ENCODE measurements around the gene ALG3.
A peak's percentile ranks its signal among the peaks of the same experiment; 100 is the strongest.

ALG3 gene

GRCh38 chr3:184259878-184260723 lies 11.3 kb upstream of the ALG3 start:
- DNase-seq = no peak

- no peak for DNase-seq
These were observed 10.7 kb upstream of the ALG3 start for GRCh38 chr3:184259396-184259877.

GRCh38 chr3:184258926-184259325 lies 10.2 kb upstream of the ALG3 start:
- no peak for DNase-seq

GRCh38 chr3:184257083-184257915 lies 8.5 kb upstream of the ALG3 start:
- no peak for DNase-seq

GRCh38 chr3:184255291-184256039 lies 6.7 kb upstream of the ALG3 start:
- no peak for DNase-seq

- peak; percentile 94 for DNase-seq
These were observed 1.5 kb upstream of the ALG3 start for GRCh38 chr3:184250167-184250828.

GRCh38 chr3:184249412-184250166 lies 827 bp upstream of the ALG3 start, which contains the start of gene EEF1AKMT4:
Gene EEF1AKMT4, plus strand, starts transcription at chr3:184249672. Its CDS starts 23 bp downstream, at chr3:184249695.
- peak; percentile 100 for DNase-seq

GRCh38 chr3:184242297-184242685 lies 6.5 kb downstream of the ALG3 start:
- no peak for DNase-seq

- DNase-seq = peak; percentile 18
These were observed 7.1 kb downstream of the ALG3 start for GRCh38 chr3:184241447-184242296.

GRCh38 chr3:184241141-184241446 lies 7.7 kb downstream of the ALG3 start:
- no peak for DNase-seq

- DNase-seq = no peak
These were observed 8.2 kb downstream of the ALG3 start for GRCh38 chr3:184240384-184241140.

GRCh38 chr3:184239708-184240107 lies 9.1 kb downstream of the ALG3 start:
- no peak for DNase-seq

- no peak for DNase-seq
These were observed 9.5 kb downstream of the ALG3 start for GRCh38 chr3:184239221-184239620.

- no peak for DNase-seq
These were observed 10.4 kb downstream of the ALG3 start for GRCh38 chr3:184238246-184238818.

GRCh38 chr3:184237807-184238206 lies 11.0 kb downstream of the ALG3 start:
- DNase-seq = no peak

GRCh38 chr3:184237211-184237610 lies 11.6 kb downstream of the ALG3 start:
- DNase-seq = no peak

GRCh38 chr3:184236636-184237035 lies 12.1 kb downstream of the ALG3 start:
- DNase-seq = no peak

GRCh38 chr3:184236033-184236410 lies 12.7 kb downstream of the ALG3 start:
- DNase-seq = no peak

- DNase-seq = no peak
These were observed 13.3 kb downstream of the ALG3 start for GRCh38 chr3:184235381-184236032.

All from COR-L47 (cell line).